Smooth muscle cell (in vitro differentiated cells): ENCODE measurements around the gene OR5K2. TPM values are rescaled to one million over a fixed set of nuclear protein-coding genes. Genes with fewer than 3 reads are reported as not detected.

Experiments used
- DNase-seq: peaks from one replicate; lab custom pipeline; 2025; ENCODE audit not compliant: unreplicated experiment; lab: John Stamatoyannopoulos, UW
- H2AFZ ChIP-seq: fragments of 200-600 bp; sonication (generic); 2 replicates; pipeline ENCODE4 v1.6.0; 2016; ENCODE audit warnings: antibody characterized with exemption, low read depth, mild to moderate bottlenecking
- H3F3A ChIP-seq: fragments of 200-600 bp; sonication (generic); 2 replicates; pipeline ENCODE4 v1.6.0; 2017; ENCODE audit warnings: antibody characterized with exemption, low read depth
- H3K27ac ChIP-seq: fragments of 200-600 bp; sonication (generic); 2 replicates; pipeline ENCODE4 v1.5.1; 2016; ENCODE audit warnings: low read depth, mild to moderate bottlenecking
- H3K27me3 ChIP-seq: fragments of 200-600 bp; sonication (generic); 2 replicates; pipeline ENCODE4 v1.6.1; 2016; ENCODE audit warnings: low read depth, mild to moderate bottlenecking
- H3K36me3 ChIP-seq: fragments of 200-600 bp; sonication (generic); 2 replicates; pipeline ENCODE4 v1.5.1; 2016; ENCODE audit warnings: low read depth
- H3K4me1 ChIP-seq: fragments of 200-600 bp; sonication (generic); 2 replicates; pipeline ENCODE4 v1.5.1; 2016; ENCODE audit warnings: low read depth
- H3K4me2 ChIP-seq: fragments of 200-600 bp; sonication (generic); 2 replicates; pipeline ENCODE4 v1.6.0; 2016; ENCODE audit warnings: mild to moderate bottlenecking
- H3K4me3 ChIP-seq: fragments of 200-600 bp; sonication (generic); 2 replicates; pipeline ENCODE4 v1.5.1; 2016; ENCODE audit warnings: mild to moderate bottlenecking
- H3K79me2 ChIP-seq: fragments of 200-600 bp; sonication (generic); 2 replicates; pipeline ENCODE4 v1.6.0; 2016; ENCODE audit warnings: low read depth, mild to moderate bottlenecking
- H3K9ac ChIP-seq: fragments of 200-600 bp; sonication (generic); 2 replicates; pipeline ENCODE4 v1.6.0; 2016; ENCODE audit warnings: low read depth
- H3K9me3 ChIP-seq: fragments of 200-600 bp; sonication (generic); replicated peaks from 2 replicates; pipeline ENCODE4 v1.5.1; 2016; ENCODE audit warnings: low read depth
- H4K20me1 ChIP-seq: fragments of 200-600 bp; sonication (generic); 2 replicates; pipeline ENCODE4 v1.6.0; 2016; ENCODE audit warnings: low read depth
- CTCF ChIP-seq: fragments of 200-600 bp; sonication (generic); IDR thresholded peaks from 2 replicates; pipeline ENCODE4 v1.5.1; 2017; ENCODE audit warnings: borderline replicate concordance, mild to moderate bottlenecking, antibody characterized with exemption; ENCODE audit not compliant: insufficient read depth, poor library complexity, severe bottlenecking
- WGBS: methylation state at CpG from one replicate; pipeline ENCODE4 v1.1.7; 2016; ENCODE audit warnings: low lambda C conversion rate; 5-methylcytosine and 5-hydroxymethylcytosine counted together
- polyA plus RNA-seq: library from polyadenylated mRNA; unstranded; fragments of >200 nt; fragmentation: Nextera tagmentation; extraction: Ambion mirVana; gene quantifications from 2 replicates; pipeline ENCODE4 v1.2.1, GENCODE V29; 2016
- total RNA-seq: library from RNA; depleted of rRNA; stranded (reverse); fragments of >200 nt; gene quantifications from 2 replicates; pipeline ENCODE4 v1.2.3, GENCODE V29; 2014

OR5K2 gene
- total and polyA plus RNA-seq, 2 experiments from 2014 or later, result not detected

- Histone ChIP-seq H2AFZ (no peak overlapping the region), H3K4me3 (no peak overlapping the region), H3K27me3 (no peaks in the 10 kb centered on the region), H3K36me3 (no peaks in the 10 kb centered on the region), H3K4me2 (no peak overlapping the region), H3K27ac (no peak overlapping the region), H3K9ac (no peak overlapping the region), H4K20me1 (no peaks in the 10 kb centered on the region), H3K79me2 (no peaks in the 10 kb centered on the region), H3K4me1 (no peaks in the 10 kb centered on the region), H3F3A (no peaks in the 10 kb centered on the region), H3K9me3 (no peaks in the 10 kb centered on the region)
- TF ChIP-seq CTCF, result no peak
- 93% methylated on average over 5 of the region's 5 CpGs for WGBS
- no peak for DNase-seq
Measured at GRCh38 chr3:98501863-98502576, 4.5 kb downstream of the OR5K2 start.

- no peaks in the 10 kb centered on the region for H3K27me3 ChIP-seq
- no peaks in the 10 kb centered on the region for H4K20me1 ChIP-seq
- no peak overlapping the region for H3K4me3 ChIP-seq
- H2AFZ ChIP-seq, result no peak overlapping the region
- no peaks in the 10 kb centered on the region for H3K4me1 ChIP-seq
- H3K36me3 ChIP-seq, result no peaks in the 10 kb centered on the region
- no peak overlapping the region for H3K9ac ChIP-seq
- no peaks in the 10 kb centered on the region for H3K79me2 ChIP-seq
- DNase-seq, result no peak
- H3K9me3 ChIP-seq, result no peaks in the 10 kb centered on the region
- H3K4me2 ChIP-seq, result peak overlapping the region; percentile 75
- TF ChIP-seq CTCF, result no peak
- peak overlapping the region; percentile 76 for H3K27ac ChIP-seq
- 13% methylated on average over 4 of the region's 4 CpGs for WGBS
- H3F3A ChIP-seq, result no peaks in the 10 kb centered on the region
Measured at GRCh38 chr3:98504539-98504938, 7.1 kb downstream of the OR5K2 start.

- H3F3A ChIP-seq, result no peaks in the 10 kb centered on the region
- H3K9ac ChIP-seq, result no peak overlapping the region
- no peaks in the 10 kb centered on the region for H3K36me3 ChIP-seq
- 96% methylated on average over 2 of the region's 2 CpGs for WGBS
- H3K79me2 ChIP-seq, result no peaks in the 10 kb centered on the region
- no peaks in the 10 kb centered on the region for H3K9me3 ChIP-seq
- H3K27ac ChIP-seq, result no peak overlapping the region
- no peak overlapping the region for H3K4me3 ChIP-seq
- H3K4me2 ChIP-seq, result no peak overlapping the region
- no peak for DNase-seq
- H2AFZ ChIP-seq, result no peak overlapping the region
- no peaks in the 10 kb centered on the region for H4K20me1 ChIP-seq
- no peak for TF ChIP-seq CTCF
- no peaks in the 10 kb centered on the region for H3K4me1 ChIP-seq
- no peaks in the 10 kb centered on the region for H3K27me3 ChIP-seq
Measured at GRCh38 chr3:98508582-98508981, 11.1 kb downstream of the OR5K2 start.

- Histone ChIP-seq H3K27ac (peak overlapping the region; percentile 27), H3K36me3 (peaks cover 7% of the 10 kb centered on the region)
Measured at GRCh38 chr3:98512576-98512975, 15.1 kb downstream of the OR5K2 start.

More at GRCh38 chr3:98512576-98512975, 15.1 kb downstream of the OR5K2 start:
- no peak for DNase-seq
- Histone ChIP-seq H4K20me1 (peaks cover 15% of the 10 kb centered on the region), H3K4me2 (no peak overlapping the region), H3K4me1 (no peaks in the 10 kb centered on the region), H3K9ac (no peak overlapping the region), H3F3A (peaks cover 6% of the 10 kb centered on the region), H3K4me3 (no peak overlapping the region), H3K9me3 (no peaks in the 10 kb centered on the region), H2AFZ (no peak overlapping the region), H3K79me2 (peaks cover 5% of the 10 kb centered on the region), H3K27me3 (no peaks in the 10 kb centered on the region)
- 83% methylated on average over 4 of the region's 4 CpGs for WGBS
- TF ChIP-seq CTCF, result no peak
